ENCODE measurements around the gene DGCR8.

- no peak for TF ChIP-seq CTCF (conservative IDR thresholded peaks at IDR 0.05; ENCODE audit: low read depth, low read length)
- TF ChIP-seq EZH2 (IDR thresholded peaks at IDR 0.05; ENCODE audit: low read length, unreplicated experiment): no peak
These were observed 38.4 kb downstream of the DGCR8 start for GRCh38 chr22:20118300-20119020.
